Upper lobe of left lung (tissue), 6 donors: ENCODE measurements around the gene TMEM150B. TPM values are rescaled to one million over a fixed set of nuclear protein-coding genes. Genes with fewer than 3 reads are reported as not detected.

Experiments
- ATAC-seq, 2 donors: fragments of 200-7000 bp; cut with Tn5 transposase; one replicate each; pipeline ENCODE4 v1.9.1; 2022; ENCODE audit warnings: mild to moderate bottlenecking in 2 of 2, moderate library complexity in 2 of 2; ENCODE audit not compliant: low FRiP score in 2 of 2
- DNase-seq, 2 donors: peaks; one replicate each; pipeline ENCODE4 v3.0.0-alpha.2; 2019 to 2020
- H3K27ac ChIP-seq, 4 donors: fragments of 200-600 bp; sonication (generic); one replicate each; pipeline ENCODE4 v1.5.1; 2016 to 2019
- H3K27me3 ChIP-seq, 4 donors: fragments of 200-600 bp; sonication (generic); one replicate each; pipeline ENCODE4 v1.5.1; 2017 to 2019
- H3K36me3 ChIP-seq, 4 donors: fragments of 200-600 bp; sonication (generic); one replicate each; pipeline ENCODE4 v1.5.1; 2016 to 2019
- H3K4me1 ChIP-seq, 4 donors: fragments of 200-600 bp; sonication (generic); one replicate each; pipeline ENCODE4 v1.5.1; 2018 to 2019
- H3K4me3 ChIP-seq, 4 donors: fragments of 200-600 bp; sonication (generic); one replicate each; pipeline ENCODE4 v1.5.1; 2017 to 2019; ENCODE audit warnings: mild to moderate bottlenecking in 2 of 4, moderate library complexity in 1 of 4
- H3K9me3 ChIP-seq, 4 donors: fragments of 200-600 bp; sonication (generic); one replicate each; pipeline ENCODE4 v1.5.1; 2018 to 2019
- EP300 ChIP-seq, 4 donors: sonication (generic); formaldehyde crosslinking; IDR thresholded peaks; one replicate each; pipeline ENCODE4 v1.5.1; 2017; ENCODE audit warnings: antibody characterized with exemption in 4 of 4, control low read depth in 2 of 4
- POLR2A ChIP-seq, 4 donors: fragments of 450-650 bp; IDR thresholded peaks; one replicate each; pipeline ENCODE4 v1.5.1; 2016 to 2017; ENCODE audit warnings: antibody characterized with exemption in 4 of 4, mild to moderate bottlenecking in 2 of 4
- POLR2AphosphoS5 ChIP-seq, 2 donors: sonication (generic); formaldehyde crosslinking; IDR thresholded peaks; one replicate each; pipeline ENCODE4 v1.5.1; 2017; ENCODE audit warnings: antibody characterized with exemption in 2 of 2
- WGBS, 2 donors: methylation state at CpG; one replicate each; pipeline ENCODE4 v1.1.5; 2017 to 2018; 5-methylcytosine and 5-hydroxymethylcytosine counted together
- total RNA-seq, 6 donors: library from RNA; depleted of rRNA in 4 of 6; stranded (reverse); fragments of >200 nt in 4 of 6; gene quantifications; one replicate each; pipeline versions ENCODE4 v1.1.0 to v1.2.1, GENCODE V29; 2016 to 2021
- TF ChIP-seq, protein P1 (sequence below), 6 experiments: fragments of 450-650 bp in 4 of 6; fragments of 200-600 bp in 2 of 6; sonication (generic) in 2 of 6; IDR thresholded peaks; one replicate each; pipeline ENCODE4 v1.5.1; 2016 to 2019; ENCODE audit warnings: antibody characterized with exemption in 6 of 6
- donor health status: DM: no; HTN: no; CAD: no; lungs with moderate emphysema.
- donor health status: DM: no; HTN: yes; CAD: no; lungs with severe emphysema.

TMEM150B gene
- total RNA-seq, 6 donors from 2014 or later = 8.2 to 67.7 (median 29.7) TPM

DNA sequence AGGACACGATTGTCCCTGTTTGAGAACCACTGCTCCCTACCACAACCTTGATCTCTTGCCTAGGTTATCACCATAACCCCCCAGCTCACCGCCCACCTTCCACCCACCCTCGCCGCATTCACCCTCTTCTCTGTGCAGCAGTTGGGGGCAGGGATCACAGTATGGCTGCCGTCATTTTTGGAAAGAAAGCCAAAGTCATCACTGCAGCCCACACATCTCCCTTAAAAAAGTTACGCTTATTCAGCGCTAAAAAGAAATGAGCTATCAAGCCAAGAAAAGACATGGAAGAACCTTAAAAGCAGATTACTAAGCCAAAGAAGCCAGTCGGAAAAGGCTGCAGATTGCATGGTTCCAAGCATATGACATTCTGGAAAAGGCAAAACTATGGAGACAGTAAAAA is 55.8 kb downstream of the TMEM150B start:
- H3K4me3 ChIP-seq = no peak overlapping the region
- WGBS, 2 donors = 96 to 97% methylated on average over 8 of the region's 8 CpGs
- H3K36me3 ChIP-seq = peaks cover 3 to 42% (median 29%) of the 10 kb centered on the region in 4 donors
- DNase-seq (no peak), ATAC-seq (no peak)
- TF ChIP-seq, protein P1, sequence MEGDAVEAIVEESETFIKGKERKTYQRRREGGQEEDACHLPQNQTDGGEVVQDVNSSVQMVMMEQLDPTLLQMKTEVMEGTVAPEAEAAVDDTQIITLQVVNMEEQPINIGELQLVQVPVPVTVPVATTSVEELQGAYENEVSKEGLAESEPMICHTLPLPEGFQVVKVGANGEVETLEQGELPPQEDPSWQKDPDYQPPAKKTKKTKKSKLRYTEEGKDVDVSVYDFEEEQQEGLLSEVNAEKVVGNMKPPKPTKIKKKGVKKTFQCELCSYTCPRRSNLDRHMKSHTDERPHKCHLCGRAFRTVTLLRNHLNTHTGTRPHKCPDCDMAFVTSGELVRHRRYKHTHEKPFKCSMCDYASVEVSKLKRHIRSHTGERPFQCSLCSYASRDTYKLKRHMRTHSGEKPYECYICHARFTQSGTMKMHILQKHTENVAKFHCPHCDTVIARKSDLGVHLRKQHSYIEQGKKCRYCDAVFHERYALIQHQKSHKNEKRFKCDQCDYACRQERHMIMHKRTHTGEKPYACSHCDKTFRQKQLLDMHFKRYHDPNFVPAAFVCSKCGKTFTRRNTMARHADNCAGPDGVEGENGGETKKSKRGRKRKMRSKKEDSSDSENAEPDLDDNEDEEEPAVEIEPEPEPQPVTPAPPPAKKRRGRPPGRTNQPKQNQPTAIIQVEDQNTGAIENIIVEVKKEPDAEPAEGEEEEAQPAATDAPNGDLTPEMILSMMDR (IDR thresholded peaks at IDR 0.05) = no peak
- TF ChIP-seq POLR2AphosphoS5 (IDR thresholded peaks at IDR 0.05) (no peak), POLR2A (IDR thresholded peaks at IDR 0.05) (no peak), EP300 (IDR thresholded peaks at IDR 0.05) (no peak)
- no peaks in the 10 kb centered on the region for H3K9me3 ChIP-seq
- no peaks in the 10 kb centered on the region for H3K27me3 ChIP-seq
- no peaks in the 10 kb centered on the region for H3K4me1 ChIP-seq
- H3K27ac ChIP-seq = no peak overlapping the region

DNA sequence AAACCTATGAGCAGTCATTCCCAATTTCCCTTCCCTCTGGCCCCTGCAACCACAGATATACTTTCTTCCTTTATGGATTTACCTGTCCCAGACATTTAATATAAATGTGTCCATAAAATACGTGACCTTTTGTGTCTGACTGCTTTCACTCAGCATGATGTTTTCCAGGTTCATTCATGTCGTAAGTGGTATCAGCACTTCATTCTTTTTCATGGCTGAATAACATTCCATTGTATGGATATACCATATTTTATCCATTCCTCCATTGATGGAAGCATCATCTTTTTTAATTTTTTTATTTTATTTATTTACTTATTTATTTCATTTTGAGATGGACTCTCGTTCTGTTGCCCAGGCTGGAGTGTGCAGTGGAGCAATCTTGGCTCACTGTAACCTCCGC is 58.3 kb downstream of the TMEM150B start:
- Histone ChIP-seq H3K36me3 (peaks cover 3 to 17% (median 9%) of the 10 kb centered on the region in 4 donors), H3K9me3 (no peaks in the 10 kb centered on the region), H3K4me1 (no peaks in the 10 kb centered on the region), H3K4me3 (no peak overlapping the region), H3K27me3 (no peaks in the 10 kb centered on the region), H3K27ac (no peak overlapping the region)
- DNase-seq = no peak
- 94 to 96% methylated on average over 4 of the region's 4 CpGs for WGBS, 2 donors
- TF ChIP-seq, protein P1 (IDR thresholded peaks at IDR 0.05) = no peak
- no peak for TF ChIP-seq POLR2A (IDR thresholded peaks at IDR 0.05)
- TF ChIP-seq EP300 (IDR thresholded peaks at IDR 0.05) = no peak
- TF ChIP-seq POLR2AphosphoS5 (IDR thresholded peaks at IDR 0.05) = no peak
- no peak for ATAC-seq

- H3K4me3 ChIP-seq = no peak overlapping the region
- TF ChIP-seq EP300 (IDR thresholded peaks at IDR 0.05) (no peak), POLR2A (IDR thresholded peaks at IDR 0.05) (no peak), POLR2AphosphoS5 (IDR thresholded peaks at IDR 0.05) (no peak)
- TF ChIP-seq, protein P1 (IDR thresholded peaks at IDR 0.05) = no peak
- no peaks in the 10 kb centered on the region for H3K9me3 ChIP-seq
- peaks cover 3 to 15% (median 7%) of the 10 kb centered on the region in 4 donors for H3K36me3 ChIP-seq
- DNase-seq (no peak), ATAC-seq (no peak)
- no peaks in the 10 kb centered on the region for H3K4me1 ChIP-seq
- 97 to 100% methylated on average over 3 of the region's 3 CpGs for WGBS, 2 donors
- no peak overlapping the region for H3K27ac ChIP-seq
- no peaks in the 10 kb centered on the region for H3K27me3 ChIP-seq
Measured at GRCh38 chr19:55266404-55266803, 58.7 kb downstream of the TMEM150B start.

- Histone ChIP-seq H3K27me3 (no peaks in the 10 kb centered on the region), H3K9me3 (no peaks in the 10 kb centered on the region), H3K4me3 (no peak overlapping the region), H3K36me3 (peaks cover 3 to 15% (median 7%) of the 10 kb centered on the region in 4 donors), H3K4me1 (no peaks in the 10 kb centered on the region), H3K27ac (no peak overlapping the region)
- no peak for DNase-seq
- TF ChIP-seq EP300 (IDR thresholded peaks at IDR 0.05) (no peak), POLR2AphosphoS5 (IDR thresholded peaks at IDR 0.05) (no peak)
- no peak for ATAC-seq
- WGBS, 2 donors = 94 to 99% methylated on average over 11 to 12 of the region's 12 CpGs
Measured at GRCh38 chr19:55265723-55266386, 59.3 kb downstream of the TMEM150B start.

GRCh38 chr19:55265173-55265572 is 60.0 kb downstream of the TMEM150B start:
- H3K4me3 ChIP-seq = no peak overlapping the region
- DNase-seq (no peak), ATAC-seq (no peak)
- peaks cover 0 to under 1% (median under 1%) of the 10 kb centered on the region in 4 donors for H3K4me1 ChIP-seq
- no peaks in the 10 kb centered on the region for H3K27me3 ChIP-seq
- no peak overlapping the region for H3K27ac ChIP-seq
- TF ChIP-seq, protein P1 (IDR thresholded peaks at IDR 0.05) = no peak
- TF ChIP-seq POLR2AphosphoS5 (IDR thresholded peaks at IDR 0.05) (no peak), EP300 (IDR thresholded peaks at IDR 0.05) (no peak), POLR2A (IDR thresholded peaks at IDR 0.05) (no peak)
- H3K36me3 ChIP-seq = peaks cover under 1 to 15% (median 7%) of the 10 kb centered on the region in 4 donors
- H3K9me3 ChIP-seq = no peaks in the 10 kb centered on the region
- 97 to 98% methylated on average over 8 to 16 of the region's 16 CpGs for WGBS, 2 donors
